Measurements from ENCODE around the gene TSC1.

DNA sequence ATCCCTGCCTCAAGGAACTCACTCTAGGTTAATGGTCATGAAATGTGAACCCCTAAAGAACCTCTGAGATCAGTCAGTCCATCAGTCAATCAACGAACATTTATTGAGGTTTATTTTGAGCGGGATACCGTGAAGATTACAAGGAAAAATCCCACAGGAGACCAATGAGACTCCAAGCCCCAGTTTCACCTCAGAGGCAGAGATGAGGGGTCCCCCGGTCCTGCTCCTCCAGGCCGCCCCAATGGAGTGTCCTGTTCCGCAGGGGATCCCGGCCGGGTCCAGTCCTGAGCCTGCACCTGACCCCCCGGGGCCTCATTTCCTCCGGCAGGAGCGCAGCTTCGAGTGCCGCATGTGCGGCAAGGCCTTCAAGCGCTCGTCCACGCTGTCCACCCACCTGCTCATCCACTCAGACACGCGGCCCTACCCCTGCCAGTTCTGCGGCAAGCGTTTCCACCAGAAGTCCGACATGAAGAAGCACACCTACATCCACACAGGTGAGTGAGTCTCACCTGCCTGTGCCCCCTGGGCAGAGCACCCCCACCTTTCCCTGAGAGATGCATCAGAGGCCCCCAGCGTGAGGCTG is 45.1 kb upstream of the TSC1 start:
- TF ChIP-seq POLR2A (IDR thresholded peaks at IDR 0.05): no peak
- TF ChIP-seq, protein P1, sequence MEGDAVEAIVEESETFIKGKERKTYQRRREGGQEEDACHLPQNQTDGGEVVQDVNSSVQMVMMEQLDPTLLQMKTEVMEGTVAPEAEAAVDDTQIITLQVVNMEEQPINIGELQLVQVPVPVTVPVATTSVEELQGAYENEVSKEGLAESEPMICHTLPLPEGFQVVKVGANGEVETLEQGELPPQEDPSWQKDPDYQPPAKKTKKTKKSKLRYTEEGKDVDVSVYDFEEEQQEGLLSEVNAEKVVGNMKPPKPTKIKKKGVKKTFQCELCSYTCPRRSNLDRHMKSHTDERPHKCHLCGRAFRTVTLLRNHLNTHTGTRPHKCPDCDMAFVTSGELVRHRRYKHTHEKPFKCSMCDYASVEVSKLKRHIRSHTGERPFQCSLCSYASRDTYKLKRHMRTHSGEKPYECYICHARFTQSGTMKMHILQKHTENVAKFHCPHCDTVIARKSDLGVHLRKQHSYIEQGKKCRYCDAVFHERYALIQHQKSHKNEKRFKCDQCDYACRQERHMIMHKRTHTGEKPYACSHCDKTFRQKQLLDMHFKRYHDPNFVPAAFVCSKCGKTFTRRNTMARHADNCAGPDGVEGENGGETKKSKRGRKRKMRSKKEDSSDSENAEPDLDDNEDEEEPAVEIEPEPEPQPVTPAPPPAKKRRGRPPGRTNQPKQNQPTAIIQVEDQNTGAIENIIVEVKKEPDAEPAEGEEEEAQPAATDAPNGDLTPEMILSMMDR (IDR thresholded peaks at IDR 0.05 in 4 of 5, conservative IDR thresholded peaks at IDR 0.05 in 1 of 5): no peak

Measured in gastrocnemius medialis (tissue), 4 donors.